Left ventricle myocardium inferior (tissue), 1 donor: ENCODE data around the gene C19orf81. TPM values are rescaled to one million over a fixed set of nuclear protein-coding genes. Genes with fewer than 3 reads are reported as not detected.

ENCODE experiments used
- DNase-seq: peaks from one replicate; pipeline ENCODE4 v3.0.0-alpha.2; 2020
- H3K27ac ChIP-seq: fragments of 200-600 bp; replicated peaks from 2 replicates; pipeline ENCODE4 v1.8.0; 2021
- H3K27me3 ChIP-seq: fragments of 200-600 bp; 2 replicates; pipeline ENCODE4 v1.8.0; 2021; ENCODE audit warnings: low read depth
- H3K36me3 ChIP-seq: fragments of 200-600 bp; 2 replicates; pipeline ENCODE4 v1.8.0; 2021
- H3K4me1 ChIP-seq: fragments of 200-600 bp; 2 replicates; pipeline ENCODE4 v1.8.0; 2021
- H3K4me3 ChIP-seq: fragments of 200-600 bp; 2 replicates; pipeline ENCODE4 v1.8.0; 2021; ENCODE audit warnings: mild to moderate bottlenecking, moderate library complexity
- H3K9me3 ChIP-seq: fragments of 200-600 bp; replicated peaks from 2 replicates; pipeline ENCODE4 v1.8.0; 2021
- intact Hi-C: fragments of 100-400 bp; cut with micrococcal nuclease; formaldehyde crosslinking; loops from one replicate; pipeline ENCODE4 v1.11.0; 2022
- total RNA-seq: library from RNA; stranded (reverse); fragmentation: NEBNext Ultra II Directional; extraction: Animal tissue kit (Norgen Biotek cat#: 25700); gene quantifications from one replicate; pipeline ENCODE4 v1.2.1, GENCODE V29; 2021
- TF ChIP-seq, protein P1 (sequence below): fragments of 200-600 bp; IDR thresholded peaks from 2 replicates; pipeline ENCODE4 v1.8.0; 2021; ENCODE audit warnings: antibody characterized with exemption, mild to moderate bottlenecking, borderline replicate concordance
- donor health status: DM: no; HTN: yes; CAD: no; lungs with severe emphysema.

The C19orf81 gene
- total RNA-seq, 1 donor from 2014 or later = 3.6 TPM

DNA sequence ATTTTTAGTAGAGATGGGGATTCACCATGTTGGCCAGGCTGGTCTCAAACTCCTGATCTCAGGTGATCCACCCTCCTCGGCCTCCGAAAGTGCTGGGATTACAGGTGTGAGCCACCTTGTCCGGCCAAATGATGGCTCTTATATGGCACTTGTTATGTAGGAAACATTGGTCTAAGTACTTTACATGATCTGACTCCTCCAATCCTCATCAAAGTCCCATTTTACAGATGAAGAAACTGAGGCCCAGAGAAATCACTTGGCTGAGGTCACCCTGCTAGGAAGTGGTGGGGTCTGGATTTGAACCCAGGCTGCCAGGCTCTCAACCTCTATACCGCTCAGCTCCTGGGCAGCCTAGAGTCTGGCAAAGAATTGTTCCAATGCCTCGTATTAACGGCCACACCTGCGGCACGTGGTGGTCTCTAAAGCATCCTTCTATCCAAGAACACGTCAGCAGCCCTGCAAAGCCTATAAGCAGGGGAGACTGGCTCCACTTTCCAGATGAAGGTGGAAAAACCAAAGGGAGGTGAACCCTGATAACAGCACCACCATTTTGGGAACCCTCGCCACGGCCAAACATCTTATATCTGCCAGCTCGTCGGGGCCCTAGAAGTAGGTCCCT, 52.2 kb downstream of the C19orf81 start:
- Histone ChIP-seq H3K27me3 (peaks cover 92% of the 10 kb centered on the region), H3K4me1 (no peaks in the 10 kb centered on the region), H3K36me3 (no peaks in the 10 kb centered on the region), H3K4me3 (no peak overlapping the region), H3K9me3 (no peaks in the 10 kb centered on the region), H3K27ac (no peak overlapping the region)
- intact Hi-C loops = no loop called here
- TF ChIP-seq, protein P1, sequence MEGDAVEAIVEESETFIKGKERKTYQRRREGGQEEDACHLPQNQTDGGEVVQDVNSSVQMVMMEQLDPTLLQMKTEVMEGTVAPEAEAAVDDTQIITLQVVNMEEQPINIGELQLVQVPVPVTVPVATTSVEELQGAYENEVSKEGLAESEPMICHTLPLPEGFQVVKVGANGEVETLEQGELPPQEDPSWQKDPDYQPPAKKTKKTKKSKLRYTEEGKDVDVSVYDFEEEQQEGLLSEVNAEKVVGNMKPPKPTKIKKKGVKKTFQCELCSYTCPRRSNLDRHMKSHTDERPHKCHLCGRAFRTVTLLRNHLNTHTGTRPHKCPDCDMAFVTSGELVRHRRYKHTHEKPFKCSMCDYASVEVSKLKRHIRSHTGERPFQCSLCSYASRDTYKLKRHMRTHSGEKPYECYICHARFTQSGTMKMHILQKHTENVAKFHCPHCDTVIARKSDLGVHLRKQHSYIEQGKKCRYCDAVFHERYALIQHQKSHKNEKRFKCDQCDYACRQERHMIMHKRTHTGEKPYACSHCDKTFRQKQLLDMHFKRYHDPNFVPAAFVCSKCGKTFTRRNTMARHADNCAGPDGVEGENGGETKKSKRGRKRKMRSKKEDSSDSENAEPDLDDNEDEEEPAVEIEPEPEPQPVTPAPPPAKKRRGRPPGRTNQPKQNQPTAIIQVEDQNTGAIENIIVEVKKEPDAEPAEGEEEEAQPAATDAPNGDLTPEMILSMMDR = no peak
- DNase-seq = no peak

DNA sequence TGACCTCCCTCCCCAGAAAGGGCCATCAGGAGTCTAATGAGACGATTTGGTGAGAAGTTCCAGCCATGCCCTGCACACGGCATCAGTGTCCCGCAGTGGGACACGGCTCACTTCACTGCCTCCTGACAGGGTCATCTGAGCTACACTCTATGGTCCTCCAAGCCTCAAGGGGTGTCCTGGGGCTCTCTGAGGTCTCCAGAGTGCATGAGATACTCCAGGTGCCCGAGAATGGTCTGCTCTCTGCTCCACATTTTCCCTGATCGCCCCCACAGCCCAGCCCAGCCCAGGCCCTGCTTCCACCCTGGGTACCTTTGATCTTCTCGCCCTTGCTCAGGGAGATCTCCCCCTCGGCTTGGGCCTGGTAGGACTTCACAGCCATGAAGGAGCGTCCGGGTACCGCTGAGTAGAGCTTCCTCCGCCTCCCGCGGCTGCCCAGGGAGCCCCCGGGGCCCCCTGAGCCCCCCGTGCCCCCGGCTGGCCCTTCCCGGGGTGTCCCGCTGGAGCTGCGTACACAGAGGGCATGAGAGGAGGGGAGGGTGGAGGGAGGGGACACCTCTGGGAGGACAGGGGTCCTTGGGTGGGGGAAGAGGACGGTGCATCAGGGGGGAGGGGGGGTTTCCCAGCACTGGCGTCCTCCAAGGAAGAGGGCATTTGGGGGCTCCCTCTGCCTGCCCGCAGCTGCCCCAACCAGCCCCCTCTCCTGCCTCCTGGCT, 53.1 kb downstream of the C19orf81 start:
- Histone ChIP-seq H3K4me1 (no peaks in the 10 kb centered on the region), H3K4me3 (no peak overlapping the region), H3K36me3 (no peaks in the 10 kb centered on the region), H3K27ac (no peak overlapping the region), H3K27me3 (peaks cover 83% of the 10 kb centered on the region), H3K9me3 (no peaks in the 10 kb centered on the region)
- DNase-seq = no peak
- intact Hi-C loops = no loop called here
- TF ChIP-seq, protein P1 = no peak

DNA sequence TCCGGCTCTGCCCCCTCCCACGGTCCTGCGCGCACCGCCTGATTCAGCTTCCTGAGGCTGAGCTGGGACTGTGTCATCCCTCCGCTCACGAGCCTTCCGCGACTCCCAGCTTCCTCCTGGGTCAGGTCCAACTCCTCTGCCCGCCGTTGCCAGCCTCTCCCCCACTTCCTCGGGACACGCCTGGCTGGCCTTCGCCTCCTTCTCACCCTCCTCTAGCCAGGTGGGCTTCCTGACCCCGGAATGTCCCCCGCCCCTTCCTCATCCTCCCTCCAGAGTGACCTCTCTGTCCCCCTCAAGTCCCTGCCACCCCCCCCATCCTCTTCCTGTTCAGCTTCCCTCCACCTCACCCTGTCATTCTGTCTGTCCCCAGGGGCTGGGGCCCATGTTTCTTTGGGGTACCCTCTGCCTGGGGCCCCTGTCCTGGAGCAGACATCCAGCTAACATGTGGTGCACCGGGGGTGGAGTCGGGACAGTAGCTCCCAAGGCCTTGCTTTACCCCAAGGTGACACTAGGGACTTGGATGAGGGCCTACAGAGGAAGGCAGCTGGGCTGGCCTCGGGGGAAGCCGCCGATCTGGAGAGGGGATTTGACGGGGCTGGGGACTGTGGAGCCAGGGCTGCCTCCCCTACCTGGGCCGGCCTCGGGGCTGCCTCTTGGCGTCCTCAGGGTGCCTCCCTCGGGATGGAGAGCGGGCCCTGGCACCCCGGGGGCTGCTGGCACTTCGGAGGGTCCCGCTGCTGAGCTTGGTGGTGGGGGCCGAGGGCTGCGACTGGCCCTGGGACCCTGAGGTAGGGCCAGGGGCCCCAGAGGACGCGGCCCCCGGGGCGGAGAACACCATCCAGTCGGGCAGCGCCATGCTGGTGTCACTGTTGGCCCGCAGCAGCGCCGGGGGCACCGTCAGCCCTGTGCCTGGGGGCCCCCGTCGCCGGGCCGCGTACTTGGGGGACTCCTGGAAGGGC, 53.9 kb downstream of the C19orf81 start:
- intact Hi-C loops = no loop called here
- H3K27me3 ChIP-seq = peaks cover 77% of the 10 kb centered on the region
- no peak for DNase-seq

DNA sequence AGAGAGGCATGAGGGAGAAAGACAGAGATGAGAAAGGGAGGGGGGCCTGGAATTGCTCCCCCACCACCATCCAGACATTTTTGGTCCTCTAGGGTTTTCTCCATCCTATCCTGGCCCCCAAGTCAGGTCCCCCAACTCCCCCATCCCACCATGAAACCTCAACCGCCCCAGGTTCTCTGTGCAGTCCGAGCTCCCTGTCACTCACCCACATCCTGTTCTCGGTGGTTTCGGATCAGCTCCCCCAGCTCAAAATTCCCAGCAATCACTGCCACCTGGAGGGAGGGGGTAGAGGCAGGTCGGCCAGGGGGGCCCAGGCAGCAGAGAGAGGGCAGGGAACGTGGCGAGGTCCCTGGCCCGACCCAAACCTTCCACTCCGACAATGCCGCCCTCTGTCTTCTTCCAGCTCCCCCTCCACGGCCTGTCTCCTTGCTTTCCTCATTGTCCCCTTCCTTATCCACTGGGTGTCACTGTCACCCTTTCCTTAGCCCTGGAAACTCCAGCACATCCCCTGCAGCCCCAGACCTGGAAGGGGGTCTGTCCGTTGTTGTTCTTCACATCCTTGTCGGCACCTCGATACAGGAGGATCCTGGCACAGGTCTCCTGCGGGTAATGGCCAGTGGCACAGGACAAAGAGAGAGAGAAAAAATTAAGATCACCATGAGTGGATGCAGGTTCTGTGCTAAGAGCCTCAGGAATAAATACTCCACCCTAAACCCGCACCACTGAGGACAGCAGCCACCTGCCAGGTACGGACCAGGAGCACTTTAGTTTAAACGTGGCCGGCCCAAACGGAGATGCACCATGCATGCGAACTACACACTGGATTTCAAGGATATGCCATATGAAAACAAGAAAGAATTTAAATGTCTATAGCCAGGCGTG, 54.9 kb downstream of the C19orf81 start:
- Histone ChIP-seq H3K27ac (no peak overlapping the region), H3K4me3 (no peak overlapping the region), H3K4me1 (no peaks in the 10 kb centered on the region), H3K36me3 (no peaks in the 10 kb centered on the region), H3K9me3 (no peaks in the 10 kb centered on the region), H3K27me3 (peaks cover 76% of the 10 kb centered on the region)
- no peak for DNase-seq
- intact Hi-C loops = no loop called here
- TF ChIP-seq, protein P1 = peak; percentile 18

More for the DNA sequence above, 53.9 kb downstream of the C19orf81 start:
- Histone ChIP-seq H3K4me3 (no peak overlapping the region), H3K9me3 (no peaks in the 10 kb centered on the region), H3K27ac (no peak overlapping the region), H3K4me1 (no peaks in the 10 kb centered on the region), H3K36me3 (no peaks in the 10 kb centered on the region)
- TF ChIP-seq, protein P1 = no peak
